Esophagus squamous epithelium (tissue), 4 donors: ENCODE measurements around the gene NXNL2.

ENCODE experiments used
- POLR2A ChIP-seq, 4 donors: fragments of 450-650 bp; IDR thresholded peaks; one replicate each; pipeline ENCODE4 v1.6.1; 2017; ENCODE audit warnings: antibody characterized with exemption in 4 of 4, mild to moderate bottlenecking in 4 of 4, moderate library complexity in 3 of 4
- TF ChIP-seq, protein P1 (sequence below), 6 experiments: fragments of 450-650 bp in 4 of 6; fragments of 200-600 bp in 2 of 6; sonication (generic) in 2 of 6; IDR thresholded peaks; one replicate each; pipeline ENCODE4 v1.5.1; 2016 to 2019; ENCODE audit warnings: antibody characterized with exemption in 6 of 6, mild to moderate bottlenecking in 4 of 6, moderate library complexity in 4 of 6

- TF ChIP-seq, protein P1, sequence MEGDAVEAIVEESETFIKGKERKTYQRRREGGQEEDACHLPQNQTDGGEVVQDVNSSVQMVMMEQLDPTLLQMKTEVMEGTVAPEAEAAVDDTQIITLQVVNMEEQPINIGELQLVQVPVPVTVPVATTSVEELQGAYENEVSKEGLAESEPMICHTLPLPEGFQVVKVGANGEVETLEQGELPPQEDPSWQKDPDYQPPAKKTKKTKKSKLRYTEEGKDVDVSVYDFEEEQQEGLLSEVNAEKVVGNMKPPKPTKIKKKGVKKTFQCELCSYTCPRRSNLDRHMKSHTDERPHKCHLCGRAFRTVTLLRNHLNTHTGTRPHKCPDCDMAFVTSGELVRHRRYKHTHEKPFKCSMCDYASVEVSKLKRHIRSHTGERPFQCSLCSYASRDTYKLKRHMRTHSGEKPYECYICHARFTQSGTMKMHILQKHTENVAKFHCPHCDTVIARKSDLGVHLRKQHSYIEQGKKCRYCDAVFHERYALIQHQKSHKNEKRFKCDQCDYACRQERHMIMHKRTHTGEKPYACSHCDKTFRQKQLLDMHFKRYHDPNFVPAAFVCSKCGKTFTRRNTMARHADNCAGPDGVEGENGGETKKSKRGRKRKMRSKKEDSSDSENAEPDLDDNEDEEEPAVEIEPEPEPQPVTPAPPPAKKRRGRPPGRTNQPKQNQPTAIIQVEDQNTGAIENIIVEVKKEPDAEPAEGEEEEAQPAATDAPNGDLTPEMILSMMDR (IDR thresholded peaks at IDR 0.05): no peak
- TF ChIP-seq POLR2A (IDR thresholded peaks at IDR 0.05): no peak
These were observed 10.1 kb upstream of the NXNL2 start for GRCh38 chr9:88524911-88525310.
